ENCODE measurements around the gene RCSD1. TPM values are rescaled to one million over a fixed set of nuclear protein-coding genes. Genes with fewer than 3 reads are reported as not detected.

RCSD1 gene
- total RNA-seq, 4 donors from 2014 or later: 2.4 to 8.7 (median 4.4) TPM

GRCh38 chr1:167713330-167714081, 83.5 kb downstream of the RCSD1 start:
- WGBS, 2 donors: 55 to 58% methylated on average over 31 of the region's 31 CpGs
- TF ChIP-seq POLR2A (IDR thresholded peaks at IDR 0.05) (no peak), CTCF (IDR thresholded peaks at IDR 0.05) (no peak)
- H3K4me3 ChIP-seq (ENCODE audit: low read depth, poor library complexity, severe bottlenecking): peak overlapping the region; percentile 44
- peak in 1 of 2 donors; percentile 87 for DNase-seq (ENCODE audit: low spot score in 2 of 2)
- intact Hi-C loops (cut with DNase I; ENCODE audit: low total_unique reads): no loop called here

DNA sequence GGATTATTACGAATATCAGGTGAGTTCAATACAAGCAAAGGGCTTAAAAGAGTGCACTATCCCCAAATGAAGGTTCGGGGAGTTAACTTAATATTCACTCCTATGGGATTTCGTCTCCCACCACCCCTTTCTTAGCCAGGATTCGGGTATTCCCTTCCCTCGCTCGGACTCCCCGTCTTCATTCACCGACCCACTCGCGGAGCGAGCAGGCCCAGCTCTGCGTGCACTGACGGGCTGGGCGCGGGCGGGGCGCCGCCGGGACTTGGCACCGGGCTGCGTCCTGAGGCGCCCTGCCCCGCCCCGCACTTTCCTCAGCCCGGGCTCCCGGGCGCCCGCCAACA, 84.0 kb downstream of the RCSD1 start:
- WGBS, 2 donors: 2 to 5% methylated on average over 7 to 17 of the region's 28 CpGs
- intact Hi-C loops (cut with DNase I; ENCODE audit: low total_unique reads): no loop called here
- H3K4me3 ChIP-seq (ENCODE audit: low read depth, poor library complexity, severe bottlenecking): peak overlapping the region; percentile 44
- no peak for DNase-seq (ENCODE audit: low spot score in 2 of 2)
- TF ChIP-seq CTCF (IDR thresholded peaks at IDR 0.05) (no peak), POLR2A (IDR thresholded peaks at IDR 0.05) (no peak)

GRCh38 chr1:167714439-167715156, 84.6 kb downstream of the RCSD1 start:
- DNase-seq (ENCODE audit: low spot score in 2 of 2): peak; percentile 91 to 99
- peak overlapping the region; percentile 44 for H3K4me3 ChIP-seq (ENCODE audit: low read depth, poor library complexity, severe bottlenecking)
- TF ChIP-seq POLR2A (IDR thresholded peaks at IDR 0.05) (no peak), CTCF (IDR thresholded peaks at IDR 0.05) (peak in 1 of 3 donors; percentile 43)
- intact Hi-C loops (cut with DNase I; ENCODE audit: low total_unique reads): no loop called here
- WGBS, 2 donors: 0 to 2% methylated on average over 44 to 50 of the region's 50 CpGs

DNA sequence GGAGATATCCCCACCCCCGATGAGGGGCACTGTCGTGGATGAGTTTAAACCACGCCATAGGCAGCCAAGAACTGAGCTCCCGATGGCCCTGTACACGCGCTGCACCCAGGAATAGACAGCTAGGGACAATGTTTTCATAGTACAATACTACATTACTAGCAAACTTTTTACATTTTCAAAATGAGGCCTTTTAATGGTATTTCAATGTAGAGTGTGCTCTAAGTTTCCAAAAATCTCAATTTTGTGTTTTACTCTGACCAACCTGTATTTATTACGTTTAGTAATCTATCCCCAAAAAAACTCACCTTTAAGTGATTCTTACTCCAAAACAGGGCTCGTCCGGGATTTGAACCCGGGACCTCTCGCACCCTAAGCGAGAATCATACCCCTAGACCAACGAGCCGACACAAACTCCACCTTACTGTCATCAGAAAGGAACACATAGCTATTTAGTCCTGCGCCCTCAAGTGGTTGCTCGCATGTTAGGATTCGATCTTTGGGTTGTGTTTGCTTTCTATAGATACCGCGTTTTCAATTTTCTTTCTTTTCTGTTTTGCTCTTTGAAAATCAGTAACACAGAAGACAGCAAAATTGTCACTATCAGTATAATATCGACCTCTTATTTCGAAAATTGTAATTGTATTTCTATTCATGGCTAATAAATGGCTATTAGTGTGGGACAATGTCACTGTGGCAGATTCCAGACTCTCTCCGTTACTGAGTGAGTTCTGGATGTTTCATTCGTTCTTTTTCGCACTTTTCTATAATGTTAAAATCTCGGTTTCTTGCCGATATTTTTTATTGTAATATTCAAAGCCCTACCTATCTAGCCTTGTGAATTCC, 85.3 kb downstream of the RCSD1 start:
- WGBS, 2 donors: 1% methylated on average over 26 of the region's 26 CpGs
- peak overlapping the region; percentile 44 for H3K4me3 ChIP-seq (ENCODE audit: low read depth, poor library complexity, severe bottlenecking)
- TF ChIP-seq POLR2A (IDR thresholded peaks at IDR 0.05) (no peak), CTCF (IDR thresholded peaks at IDR 0.05) (peak in 1 of 3 donors; percentile 90)
- intact Hi-C loops (cut with DNase I; ENCODE audit: low total_unique reads): no loop called here
- peak; percentile 91 to 96 for DNase-seq (ENCODE audit: low spot score in 2 of 2)

DNA sequence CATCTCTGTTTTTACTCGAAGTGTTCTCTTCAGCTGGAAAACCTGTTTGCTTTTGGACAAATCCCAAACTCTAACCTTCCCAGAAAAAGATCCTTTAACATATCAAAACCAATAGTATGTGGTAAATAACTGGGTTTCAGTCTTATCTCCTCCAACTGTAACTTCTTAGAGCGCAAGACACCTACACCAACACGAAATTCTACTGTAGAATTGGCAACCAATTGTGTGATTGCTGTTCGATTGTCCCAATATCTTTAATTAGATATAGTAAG, 85.9 kb downstream of the RCSD1 start:
- intact Hi-C loops (cut with DNase I; ENCODE audit: low total_unique reads): no loop called here
- TF ChIP-seq CTCF (IDR thresholded peaks at IDR 0.05) (no peak), POLR2A (IDR thresholded peaks at IDR 0.05) (no peak)
- DNase-seq (ENCODE audit: low spot score in 2 of 2): no peak
- 1 to 2% methylated on average over 4 of the region's 4 CpGs for WGBS, 2 donors
- peak overlapping the region; percentile 29 for H3K4me3 ChIP-seq (ENCODE audit: low read depth, poor library complexity, severe bottlenecking)

All from lower leg skin (tissue), 4 donors.